HG03159 (cell line): ENCODE measurements around the gene AOC1.

Experiments
- ATAC-seq: cut with Tn5 transposase; IDR thresholded peaks from one replicate; pipeline ENCODE4 v1.9.1; 2021; ENCODE audit warnings: mild to moderate bottlenecking, moderate library complexity; ENCODE audit not compliant: unreplicated experiment

AOC1 gene

GRCh38 chr7:150856303-150857275 is 4.3 kb downstream of the AOC1 start:
- ATAC-seq = no peak

- no peak for ATAC-seq
Observed at GRCh38 chr7:150857276-150858055, 5.1 kb downstream of the AOC1 start.

GRCh38 chr7:150858236-150859197 is 6.2 kb downstream of the AOC1 start:
- ATAC-seq = no peak

- no peak for ATAC-seq
Observed at GRCh38 chr7:150860291-150860977, 8.1 kb downstream of the AOC1 start.

- no peak for ATAC-seq
Observed at GRCh38 chr7:150860978-150861295, 8.6 kb downstream of the AOC1 start.

GRCh38 chr7:150862356-150862755 is 10.0 kb downstream of the AOC1 start:
- no peak for ATAC-seq

- no peak for ATAC-seq
Observed at GRCh38 chr7:150863946-150864345, 11.6 kb downstream of the AOC1 start.

- ATAC-seq = no peak
Observed at GRCh38 chr7:150866932-150867564, 14.7 kb downstream of the AOC1 start.

- no peak for ATAC-seq
Observed at GRCh38 chr7:150867605-150868004, 15.3 kb downstream of the AOC1 start.

- no peak for ATAC-seq
Observed at GRCh38 chr7:150869467-150869866, 17.1 kb downstream of the AOC1 start.

GRCh38 chr7:150871601-150872000 is 19.3 kb downstream of the AOC1 start:
- no peak for ATAC-seq

- ATAC-seq = no peak
Observed at GRCh38 chr7:150874401-150875198, 22.3 kb downstream of the AOC1 start.

- no peak for ATAC-seq
Observed at GRCh38 chr7:150875791-150876190, 23.5 kb downstream of the AOC1 start.

GRCh38 chr7:150876817-150877526 is 24.7 kb downstream of the AOC1 start:
- no peak for ATAC-seq

GRCh38 chr7:150877536-150877935 is 25.2 kb downstream of the AOC1 start:
- ATAC-seq = no peak

GRCh38 chr7:150879345-150879744 is 27.0 kb downstream of the AOC1 start:
- no peak for ATAC-seq

GRCh38 chr7:150881189-150881588 is 28.9 kb downstream of the AOC1 start:
- ATAC-seq = no peak

- ATAC-seq = no peak
Observed at GRCh38 chr7:150890853-150891584, 38.7 kb downstream of the AOC1 start.
